GM12878 (cell line): ENCODE results near the gene CLN6. TPM values are rescaled to one million over a fixed set of nuclear protein-coding genes. Genes with fewer than 3 reads are reported as not detected.

ENCODE experiments used
- CBX3 ChIP-seq: fragments of 200-600 bp; sonication (generic); IDR thresholded peaks from 2 replicates; pipeline ENCODE4 v1.6.1; 2016; ENCODE audit warnings: low read depth, borderline replicate concordance
- CHD2 ChIP-seq: IDR thresholded peaks from 2 replicates; pipeline ENCODE4 v1.6.1; 2011; ENCODE audit warnings: low read depth, low read length, improper control_type of control experiment, borderline replicate concordance
- CREB1 ChIP-seq: IDR thresholded peaks from 2 replicates; pipeline ENCODE4 v1.6.1; 2012; ENCODE audit warnings: low read depth, mild to moderate bottlenecking, inconsistent platforms
- EED ChIP-seq: sonication (generic); IDR thresholded peaks from 2 replicates; pipeline ENCODE4 v1.6.1; 2016; ENCODE audit warnings: antibody characterized with exemption, low read depth
- EGR1 ChIP-seq, 2 experiments: IDR thresholded peaks; 1 replicate in 1 of 2; 2 replicates in 1 of 2; pipeline ENCODE4 v1.6.1; 2011 to 2012; ENCODE audit warnings: low read depth in 2 of 2, low read length in 2 of 2, borderline replicate concordance in 1 of 2, mild to moderate bottlenecking in 1 of 2, moderate library complexity in 1 of 2
- ESRRA ChIP-seq: IDR thresholded peaks from 2 replicates; pipeline ENCODE4 v1.6.1; 2012; ENCODE audit warnings: mild to moderate bottlenecking, low read length, improper control_type of control experiment
- GATAD2B ChIP-seq: fragments of 450-650 bp; conservative IDR thresholded peaks from 2 replicates; pipeline ENCODE4 v1.6.1; 2017; ENCODE audit warnings: low read depth, mild to moderate bottlenecking, moderate library complexity
- HDAC6 ChIP-seq: fragments of 200-600 bp; sonication (generic); IDR thresholded peaks from one replicate; pipeline ENCODE4 v1.8.0; 2017; ENCODE audit warnings: antibody characterized with exemption; ENCODE audit not compliant: unreplicated experiment
- HDGF ChIP-seq: fragments of 450-650 bp; IDR thresholded peaks from 2 replicates; pipeline ENCODE4 v1.6.1; 2016; ENCODE audit warnings: antibody characterized with exemption
- JUNB ChIP-seq: IDR thresholded peaks from 2 replicates; pipeline ENCODE4 v1.6.1; 2016; ENCODE audit warnings: antibody characterized with exemption, mild to moderate bottlenecking
- MYB ChIP-seq: fragments of 150-350 bp; IDR thresholded peaks from 2 replicates; pipeline ENCODE4 v1.6.1; 2014; ENCODE audit warnings: mild to moderate bottlenecking, low read depth, low read length, borderline replicate concordance
- NBN ChIP-seq: fragments of 450-650 bp; IDR thresholded peaks from 2 replicates; pipeline ENCODE4 v1.6.1; 2016
- NFIC ChIP-seq: IDR thresholded peaks from 2 replicates; pipeline ENCODE4 v1.6.1; 2012; ENCODE audit warnings: low read depth, mild to moderate bottlenecking, inconsistent platforms, low read length, moderate library complexity
- NFXL1 ChIP-seq: fragments of 450-650 bp; IDR thresholded peaks from 2 replicates; pipeline ENCODE4 v1.6.1; 2017; ENCODE audit warnings: antibody characterized with exemption, mild to moderate bottlenecking, borderline replicate concordance
- NR2F1 ChIP-seq: fragments of 450-650 bp; conservative IDR thresholded peaks from 2 replicates; pipeline ENCODE4 v1.6.1; 2017; ENCODE audit warnings: mild to moderate bottlenecking
- PML ChIP-seq: IDR thresholded peaks from 2 replicates; pipeline ENCODE4 v1.6.1; 2012; ENCODE audit warnings: low read length, inconsistent platforms
- POLR2AphosphoS5 ChIP-seq: IDR thresholded peaks from 2 replicates; pipeline ENCODE4 v1.6.1; 2011; ENCODE audit warnings: mild to moderate bottlenecking, low read length, inconsistent platforms
- POU2F2 ChIP-seq: IDR thresholded peaks from 3 replicates; pipeline ENCODE4 v1.6.1; 2011; ENCODE audit warnings: low read depth, mild to moderate bottlenecking, low read length, borderline replicate concordance
- RAD21 ChIP-seq: IDR thresholded peaks from 2 replicates; pipeline ENCODE4 v1.6.1; 2011; ENCODE audit warnings: mild to moderate bottlenecking, low read depth, low read length, moderate library complexity; ENCODE audit not compliant: insufficient read depth
- RBBP5 ChIP-seq: fragments of 200-600 bp; sonication (generic); conservative IDR thresholded peaks from 2 replicates; pipeline ENCODE4 v1.6.1; 2016
- RCOR1 ChIP-seq: conservative IDR thresholded peaks from 2 replicates; pipeline ENCODE4 v1.6.1; 2012; ENCODE audit warnings: low read depth, low read length, improper control_type of control experiment
- SIN3A ChIP-seq: IDR thresholded peaks from 2 replicates; pipeline ENCODE4 v1.6.1; 2012; ENCODE audit warnings: low read depth, low read length, improper control_type of control experiment
- SRF ChIP-seq, 2 experiments: IDR thresholded peaks; 2 replicates each; pipeline ENCODE4 v1.6.1; 2011; ENCODE audit warnings: low read depth in 2 of 2, low read length in 2 of 2, mild to moderate bottlenecking in 1 of 2, moderate library complexity in 1 of 2
- TAF1 ChIP-seq: IDR thresholded peaks from 2 replicates; pipeline ENCODE4 v1.6.1; 2011; ENCODE audit warnings: mild to moderate bottlenecking, low read depth, low read length, borderline replicate concordance
- YBX1 ChIP-seq: fragments of 450-650 bp; IDR thresholded peaks from 2 replicates; pipeline ENCODE4 v1.6.1; 2016; ENCODE audit warnings: antibody characterized with exemption
- YY1 ChIP-seq: IDR thresholded peaks from 2 replicates; pipeline ENCODE4 v1.6.1; 2011; ENCODE audit warnings: low read depth, mild to moderate bottlenecking, low read length
- polyA plus RNA-seq, 11 experiments: library from polyadenylated mRNA; depleted of rRNA in 4 of 11; unstranded in 6 of 11; stranded (reverse) in 5 of 11; fragments of >200 nt; fragmentation: Nextera tagmentation in 4 of 11; fragmentation: Illumina TruSeq in 1 of 11; extraction: Ambion mirVana in 4 of 11; extraction: Trizol in 1 of 11; gene quantifications; 1 replicate in 1 of 11; 2 replicates in 10 of 11; pipeline versions ENCODE4 v1.2.1 to v1.2.3, GENCODE V29; 2011 to 2016; ENCODE audit warnings: inconsistent platforms in 2 of 11, missing spikeins in 2 of 11, low read depth in 1 of 11
- total RNA-seq, 4 experiments: library from RNA; depleted of rRNA in 3 of 4; stranded (reverse); fragments of >200 nt in 3 of 4; fragmentation: Illumina TruSeq in 1 of 4; extraction: Trizol in 1 of 4; gene quantifications; 2 replicates each; pipeline versions ENCODE4 v1.2.1 to v1.2.3, GENCODE V29; 2013 to 2021
- TF ChIP-seq, protein P1 (sequence below): fragments of 450-650 bp; IDR thresholded peaks from 2 replicates; pipeline ENCODE4 v1.6.1; 2017; ENCODE audit warnings: low read depth, mild to moderate bottlenecking, moderate library complexity
- TF ChIP-seq, protein P2 (sequence below): IDR thresholded peaks from 2 replicates; pipeline ENCODE4 v1.6.1; 2011; ENCODE audit warnings: borderline replicate concordance, low read depth, mild to moderate bottlenecking, moderate library complexity, low read length; ENCODE audit not compliant: insufficient read depth, poor library complexity, severe bottlenecking
- TF ChIP-seq, protein P3 (sequence below): IDR thresholded peaks from 2 replicates; pipeline ENCODE4 v1.6.1; 2012; ENCODE audit warnings: low read length, inconsistent platforms

The CLN6 gene
- total and polyA plus RNA-seq, 10 of the 15 experiments (the other 5 are each of a cell fraction or from before 2014, with no cell fraction given) = 0.74 to 69.0 (median 30.3) TPM

DNA sequence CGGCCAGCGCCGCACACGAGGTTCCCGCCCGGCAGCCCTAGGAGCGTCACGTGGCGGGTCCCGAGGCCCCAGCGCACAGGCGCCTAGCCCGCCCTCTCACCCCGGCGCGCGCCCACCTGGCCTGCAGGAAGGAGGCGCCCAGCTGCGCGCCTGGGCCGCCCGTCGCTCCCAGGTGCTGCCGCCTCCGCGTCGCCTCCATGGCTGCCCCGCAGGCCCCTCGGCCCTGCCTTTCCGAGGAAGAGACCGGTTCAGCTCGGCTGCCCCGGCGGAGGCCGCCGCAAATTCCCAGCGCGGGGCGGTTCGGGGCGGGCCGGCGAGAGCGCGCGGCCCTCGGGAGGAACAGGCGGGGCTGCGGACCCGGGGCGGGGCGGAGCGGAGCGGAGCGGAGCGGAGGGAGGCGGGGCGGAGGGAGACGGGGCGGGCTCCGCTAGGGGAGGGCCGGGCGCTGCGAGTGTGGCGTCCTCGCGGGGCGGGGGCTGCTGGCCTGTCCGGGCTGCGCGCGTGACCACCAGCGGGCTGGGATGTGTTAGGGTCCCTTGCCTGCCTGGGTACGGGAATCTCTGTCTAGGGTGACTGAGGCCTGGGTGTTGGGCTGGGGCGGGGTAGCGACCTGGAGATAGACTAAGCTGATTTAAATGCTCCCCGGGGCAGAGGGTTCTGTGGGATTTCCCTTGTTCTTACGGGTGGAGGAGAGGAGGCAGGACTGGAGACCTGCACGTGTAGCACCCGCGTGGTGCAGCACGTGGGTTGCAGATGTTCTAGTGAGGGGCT is at the start of gene CLN6 (continued):
- no peak for TF ChIP-seq MYB
- no peak for TF ChIP-seq ESRRA
- TF ChIP-seq RCOR1 = peak; percentile 25; the same call in 1 of the 2 replicates
- peak in 1 of 2 experiments; percentile 29; a peak in 1 of 3 replicates for TF ChIP-seq EGR1 (IDR thresholded peaks at IDR 0.05; ENCODE audit: borderline replicate concordance in 1 of 2, low read depth in 2 of 2, low read length in 2 of 2)
- TF ChIP-seq, protein P1, sequence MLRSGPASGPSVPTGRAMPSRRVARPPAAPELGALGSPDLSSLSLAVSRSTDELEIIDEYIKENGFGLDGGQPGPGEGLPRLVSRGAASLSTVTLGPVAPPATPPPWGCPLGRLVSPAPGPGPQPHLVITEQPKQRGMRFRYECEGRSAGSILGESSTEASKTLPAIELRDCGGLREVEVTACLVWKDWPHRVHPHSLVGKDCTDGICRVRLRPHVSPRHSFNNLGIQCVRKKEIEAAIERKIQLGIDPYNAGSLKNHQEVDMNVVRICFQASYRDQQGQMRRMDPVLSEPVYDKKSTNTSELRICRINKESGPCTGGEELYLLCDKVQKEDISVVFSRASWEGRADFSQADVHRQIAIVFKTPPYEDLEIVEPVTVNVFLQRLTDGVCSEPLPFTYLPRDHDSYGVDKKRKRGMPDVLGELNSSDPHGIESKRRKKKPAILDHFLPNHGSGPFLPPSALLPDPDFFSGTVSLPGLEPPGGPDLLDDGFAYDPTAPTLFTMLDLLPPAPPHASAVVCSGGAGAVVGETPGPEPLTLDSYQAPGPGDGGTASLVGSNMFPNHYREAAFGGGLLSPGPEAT = peak; percentile 25; the same call in 1 of the 2 replicates
- peak; percentile 66 for TF ChIP-seq YY1
- no peak; the same call in 1 of the 2 replicates for TF ChIP-seq POLR2AphosphoS5
- TF ChIP-seq TAF1 = peak; percentile 27; the same call in 1 of the 2 replicates
- TF ChIP-seq CREB1 = no peak
- peak; percentile 77 for TF ChIP-seq SIN3A
- TF ChIP-seq CBX3 = no peak
- TF ChIP-seq JUNB = no peak
- no peak for TF ChIP-seq PML
- no peak for TF ChIP-seq EED
- TF ChIP-seq YBX1 = no peak
- 0 out of 3 replicates have a peak, but pooled peaks have one; percentile 29 for TF ChIP-seq POU2F2
- TF ChIP-seq NFIC = no peak
- TF ChIP-seq, protein P2, sequence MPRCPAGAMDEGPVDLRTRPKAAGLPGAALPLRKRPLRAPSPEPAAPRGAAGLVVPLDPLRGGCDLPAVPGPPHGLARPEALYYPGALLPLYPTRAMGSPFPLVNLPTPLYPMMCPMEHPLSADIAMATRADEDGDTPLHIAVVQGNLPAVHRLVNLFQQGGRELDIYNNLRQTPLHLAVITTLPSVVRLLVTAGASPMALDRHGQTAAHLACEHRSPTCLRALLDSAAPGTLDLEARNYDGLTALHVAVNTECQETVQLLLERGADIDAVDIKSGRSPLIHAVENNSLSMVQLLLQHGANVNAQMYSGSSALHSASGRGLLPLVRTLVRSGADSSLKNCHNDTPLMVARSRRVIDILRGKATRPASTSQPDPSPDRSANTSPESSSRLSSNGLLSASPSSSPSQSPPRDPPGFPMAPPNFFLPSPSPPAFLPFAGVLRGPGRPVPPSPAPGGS = peak; percentile 16
- no peak for TF ChIP-seq SRF (IDR thresholded peaks at IDR 0.05; ENCODE audit: low read depth in 2 of 2, low read length in 2 of 2)
- TF ChIP-seq NFXL1 = peak; percentile 83; the same call in 1 of the 2 replicates
- TF ChIP-seq RBBP5 = no peak
- TF ChIP-seq HDGF = no peak; the same call in 1 of the 2 replicates
- TF ChIP-seq CHD2 = 0 out of 2 replicates have a peak, but pooled peaks have one; percentile 23
- peak; percentile 75; the same call in 1 of the 2 replicates for TF ChIP-seq NBN
- peak; percentile 21 for TF ChIP-seq HDAC6
- TF ChIP-seq GATAD2B = peak; percentile 95
- no peak; the same call in 1 of the 2 replicates for TF ChIP-seq RAD21
- peak; percentile 88 for TF ChIP-seq NR2F1
- TF ChIP-seq, protein P3, sequence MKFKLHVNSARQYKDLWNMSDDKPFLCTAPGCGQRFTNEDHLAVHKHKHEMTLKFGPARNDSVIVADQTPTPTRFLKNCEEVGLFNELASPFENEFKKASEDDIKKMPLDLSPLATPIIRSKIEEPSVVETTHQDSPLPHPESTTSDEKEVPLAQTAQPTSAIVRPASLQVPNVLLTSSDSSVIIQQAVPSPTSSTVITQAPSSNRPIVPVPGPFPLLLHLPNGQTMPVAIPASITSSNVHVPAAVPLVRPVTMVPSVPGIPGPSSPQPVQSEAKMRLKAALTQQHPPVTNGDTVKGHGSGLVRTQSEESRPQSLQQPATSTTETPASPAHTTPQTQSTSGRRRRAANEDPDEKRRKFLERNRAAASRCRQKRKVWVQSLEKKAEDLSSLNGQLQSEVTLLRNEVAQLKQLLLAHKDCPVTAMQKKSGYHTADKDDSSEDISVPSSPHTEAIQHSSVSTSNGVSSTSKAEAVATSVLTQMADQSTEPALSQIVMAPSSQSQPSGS = no peak
